RPMI8226 (cell line): ENCODE data around the gene ANKRD27.

Experiments
- DNase-seq: peaks from one replicate; pipeline ENCODE4 v3.0.0-alpha.2; 2015

The ANKRD27 gene

GRCh38 chr19:32651729-32652140 lies 23.2 kb downstream of the ANKRD27 start:
- no peak for DNase-seq

GRCh38 chr19:32650671-32651070 lies 24.3 kb downstream of the ANKRD27 start:
- no peak for DNase-seq

GRCh38 chr19:32649751-32650150 lies 25.2 kb downstream of the ANKRD27 start:
- no peak for DNase-seq

- no peak for DNase-seq
Observed at GRCh38 chr19:32647361-32647760, 27.6 kb downstream of the ANKRD27 start.

DNA sequence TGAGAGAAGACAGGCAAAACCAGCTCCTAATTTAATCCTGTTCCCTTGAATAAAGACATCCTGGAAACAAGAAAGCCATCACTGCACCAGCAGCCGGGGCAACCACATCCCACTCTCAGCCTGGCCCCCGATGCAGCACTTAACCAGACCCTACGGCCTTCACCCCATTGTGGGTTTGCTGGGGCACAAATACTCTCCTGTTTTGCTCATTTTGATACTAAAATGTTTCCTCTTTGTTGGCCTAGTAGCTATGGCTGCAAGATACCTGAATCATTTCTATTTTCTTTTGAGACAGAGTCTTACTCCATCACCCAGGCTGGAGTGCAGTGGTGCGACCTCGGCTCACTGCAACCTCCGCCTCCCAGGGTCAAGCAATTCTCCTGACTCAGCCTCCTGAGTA lies 28.4 kb downstream of the ANKRD27 start:
- DNase-seq: no peak

DNA sequence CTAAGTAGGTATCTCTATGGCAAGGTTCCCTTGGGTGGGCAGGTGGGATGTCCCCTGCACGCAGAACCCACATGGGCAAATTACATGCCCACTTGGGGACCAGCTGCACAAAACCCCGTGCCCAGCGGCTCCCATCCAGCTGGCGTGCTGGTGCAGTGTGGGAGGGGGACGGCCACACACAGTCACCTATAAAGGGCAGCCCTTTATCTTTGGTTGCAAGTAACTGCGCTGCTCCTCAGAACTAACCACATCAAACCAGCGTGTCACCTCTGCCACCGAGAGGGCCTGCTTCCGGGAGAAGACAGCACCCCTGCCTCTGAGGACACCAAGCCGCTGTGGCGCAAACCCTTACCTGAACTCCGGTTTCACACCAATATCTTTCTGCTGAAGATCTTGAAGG lies 32.2 kb downstream of the ANKRD27 start:
- DNase-seq: no peak

DNA sequence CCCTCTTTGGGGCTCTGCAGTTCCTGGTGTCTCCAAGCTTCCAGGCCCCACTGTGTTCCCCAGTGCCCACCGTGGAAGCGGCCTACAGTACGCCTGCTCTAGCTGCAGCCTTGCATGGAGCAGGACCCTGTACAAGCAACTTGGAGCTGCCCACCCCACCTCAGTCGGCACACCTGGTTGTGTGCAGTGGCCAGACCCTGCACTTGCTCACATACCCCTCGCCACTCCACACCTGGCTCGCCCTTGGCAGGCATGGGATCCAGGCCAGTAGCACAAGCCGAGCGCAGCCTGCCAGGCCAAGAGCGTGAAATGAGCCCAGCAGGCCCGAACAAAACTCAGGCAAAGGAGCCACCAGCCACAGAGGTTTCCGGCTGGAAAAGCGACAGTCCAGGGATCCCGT lies 36.4 kb downstream of the ANKRD27 start:
- no peak for DNase-seq

DNA sequence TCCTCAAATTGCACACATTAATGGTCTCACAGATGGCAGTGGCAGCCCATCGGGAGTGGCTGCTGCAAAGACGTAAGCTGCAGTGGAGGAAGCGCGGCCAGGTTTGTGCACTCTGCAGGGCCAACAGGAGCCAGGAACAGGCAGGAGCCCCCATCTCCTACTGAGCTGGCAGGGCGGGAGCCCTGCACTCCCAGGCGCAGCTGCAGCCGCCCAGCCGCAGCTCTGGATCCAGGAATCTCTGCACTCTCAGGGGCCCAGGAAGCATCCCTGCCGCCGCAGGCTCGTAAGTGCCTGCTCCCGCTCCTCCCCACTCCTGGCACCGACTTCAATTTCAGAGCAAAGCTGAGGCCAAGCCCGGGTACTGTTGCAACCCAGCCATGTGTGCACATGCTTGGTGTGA lies 37.5 kb downstream of the ANKRD27 start:
- DNase-seq: no peak

GRCh38 chr19:32631381-32631780 lies 43.6 kb downstream of the ANKRD27 start:
- no peak for DNase-seq

DNA sequence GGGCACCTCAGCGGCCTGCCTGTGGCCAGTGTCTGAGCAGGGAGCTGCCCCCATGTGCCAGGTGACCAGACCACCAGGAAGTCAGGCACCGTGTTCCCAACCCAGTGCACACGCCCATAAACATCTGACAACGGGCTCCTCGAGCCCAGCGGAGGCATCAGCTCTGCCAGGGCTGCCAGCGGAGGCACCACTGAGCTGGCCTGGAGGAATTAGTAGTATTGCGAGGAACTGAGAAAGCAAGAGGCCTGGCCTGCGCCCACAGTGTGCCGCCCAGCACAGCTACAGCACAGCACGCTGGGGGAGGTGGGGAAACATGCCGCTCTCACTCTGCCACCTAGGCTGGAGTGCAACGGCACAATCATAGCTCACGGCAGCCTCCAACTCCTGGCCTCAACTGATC lies 44.6 kb downstream of the ANKRD27 start:
- DNase-seq: no peak

DNA sequence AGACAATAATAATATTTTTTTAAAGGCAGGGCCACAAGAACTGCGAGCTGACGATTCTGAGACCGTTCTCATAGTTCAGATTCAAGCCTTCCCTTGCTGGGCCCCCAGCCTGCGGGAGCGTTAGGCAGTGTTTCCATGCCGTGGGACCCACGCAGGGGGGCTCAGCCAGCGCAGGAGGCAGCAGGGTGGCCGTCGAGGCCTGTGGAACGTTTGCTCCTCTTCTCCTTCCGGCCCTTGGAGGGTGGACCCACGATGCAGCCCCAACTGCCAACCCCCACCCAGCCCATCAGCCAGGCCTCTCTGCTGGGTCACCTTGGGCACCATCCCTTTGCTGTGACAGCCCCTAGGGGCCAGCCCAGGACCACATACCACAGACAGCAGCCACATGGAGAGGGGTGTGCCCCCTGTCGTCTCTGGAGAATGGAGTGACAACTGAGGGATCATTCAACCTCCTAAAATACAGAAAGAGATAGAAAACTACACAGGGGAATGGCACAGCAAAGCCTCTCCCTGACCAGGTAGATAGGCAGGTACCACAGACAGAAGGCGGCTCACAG lies 47.2 kb downstream of the ANKRD27 start:
- no peak for DNase-seq

DNA sequence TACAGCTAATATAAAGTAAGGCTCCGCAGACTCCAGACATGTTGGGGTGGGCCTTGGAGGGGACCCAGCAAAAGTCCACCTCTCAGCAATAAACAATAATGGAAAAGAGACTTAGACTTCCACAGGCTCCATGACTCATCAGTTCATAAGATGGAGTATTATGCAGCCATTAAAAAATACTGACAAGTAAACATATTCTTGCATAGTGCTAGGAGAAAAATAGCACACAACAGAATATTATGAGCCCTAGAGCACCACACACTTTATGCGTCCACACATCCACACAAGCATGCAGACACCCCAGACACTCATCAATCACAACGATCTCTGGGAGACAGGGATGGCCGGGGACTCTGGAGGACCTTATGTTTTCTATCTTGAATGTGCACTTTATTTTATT lies 48.0 kb downstream of the ANKRD27 start:
- DNase-seq: no peak

DNA sequence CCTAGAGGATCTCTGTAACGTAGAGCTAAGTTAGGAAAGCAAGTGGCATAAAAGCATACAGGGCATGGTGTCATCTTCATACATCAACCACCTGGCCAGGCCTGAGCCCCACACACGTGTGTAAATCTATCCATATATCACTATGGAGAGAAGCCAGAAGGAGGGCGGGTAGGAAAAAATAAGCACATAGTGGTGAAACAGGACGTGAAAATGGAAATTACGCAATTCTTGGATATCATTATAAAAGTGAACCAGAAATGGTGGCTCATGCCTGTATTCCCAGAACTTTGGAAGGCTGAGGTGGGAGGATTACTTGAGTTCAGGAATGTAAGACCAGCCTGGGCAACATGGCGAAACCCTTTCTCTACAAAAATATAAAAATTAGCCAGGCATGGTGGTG lies 50.6 kb downstream of the ANKRD27 start:
- DNase-seq: no peak

GRCh38 chr19:32622002-32622401 lies 53.0 kb downstream of the ANKRD27 start:
- DNase-seq: no peak

- no peak for DNase-seq
Observed at GRCh38 chr19:32619051-32619685, 55.8 kb downstream of the ANKRD27 start.

- no peak for DNase-seq
Observed at GRCh38 chr19:32615569-32615968, 59.4 kb downstream of the ANKRD27 start.

GRCh38 chr19:32614916-32615315 lies 60.1 kb downstream of the ANKRD27 start:
- no peak for DNase-seq

GRCh38 chr19:32613008-32613407 lies 62.0 kb downstream of the ANKRD27 start:
- DNase-seq: no peak

DNA sequence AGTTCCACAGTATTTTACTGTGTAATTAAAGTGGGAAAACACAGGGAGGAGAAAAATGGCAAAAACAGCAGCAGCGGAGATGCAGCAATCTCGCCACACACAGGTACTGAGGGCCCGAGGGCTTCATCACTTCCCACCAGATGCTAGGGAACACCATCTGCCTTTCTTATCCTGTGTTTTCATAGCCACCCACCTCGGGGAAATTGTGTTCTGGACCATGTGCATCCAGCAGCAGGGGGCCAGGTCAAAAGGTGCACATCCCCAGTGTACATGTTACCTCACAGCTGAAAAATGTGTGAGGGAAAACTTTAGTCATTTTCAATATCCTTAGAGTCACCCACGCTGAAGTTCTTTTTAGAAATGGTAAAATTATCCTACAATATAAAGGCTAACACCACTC lies 63.8 kb downstream of the ANKRD27 start:
- no peak for DNase-seq

GRCh38 chr19:32607479-32607878 lies 67.5 kb downstream of the ANKRD27 start:
- no peak for DNase-seq

GRCh38 chr19:32606289-32606688 lies 68.7 kb downstream of the ANKRD27 start:
- DNase-seq: no peak

DNA sequence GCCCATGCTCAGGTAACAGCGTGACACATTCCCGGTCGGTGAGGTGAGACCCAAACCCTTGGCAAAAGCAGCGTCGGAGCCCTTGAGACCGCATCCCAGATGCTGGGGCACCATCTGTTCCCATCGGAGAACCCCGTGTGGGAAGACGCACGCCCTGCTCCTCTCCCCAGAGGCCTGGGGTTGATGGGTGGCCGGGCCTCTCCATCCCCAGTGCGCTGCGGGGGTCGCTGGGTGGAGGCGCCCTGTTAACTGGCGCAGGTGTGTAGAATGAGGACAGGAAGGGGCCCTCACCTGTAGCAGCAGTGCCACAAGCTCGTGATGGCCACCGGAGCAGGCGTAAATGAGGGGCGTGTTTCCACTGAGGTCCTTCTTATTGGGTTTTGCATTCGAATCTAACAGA lies 69.4 kb downstream of the ANKRD27 start:
- DNase-seq: no peak

- DNase-seq: no peak
Observed at GRCh38 chr19:32603961-32604360, 71.0 kb downstream of the ANKRD27 start.

- DNase-seq: peak; percentile 38
Observed at GRCh38 chr19:32599736-32600157, 75.2 kb downstream of the ANKRD27 start.

GRCh38 chr19:32599258-32599657 lies 75.7 kb downstream of the ANKRD27 start:
- DNase-seq: no peak
